ENCODE data around the gene DUSP8.
"Not testable (repeated sequence)": the region's sequence is repeated elsewhere in the genome, so short reads cannot be mapped to it uniquely, and the experiment has no call there.

The DUSP8 gene

GRCh38 chr11:1581976-1582375 is 9.9 kb upstream of the DUSP8 start:
- no peaks in the 10 kb centered on the region for H3K27me3 ChIP-seq (ENCODE audit: insufficient read depth, poor library complexity, severe bottlenecking)
- H3K27ac ChIP-seq (replicated peaks) = no peak overlapping the region
- DNase-seq (ENCODE audit: low read depth in 1 of 2, low spot score in 1 of 2) = no peak
- H3K4me3 ChIP-seq (replicated peaks; ENCODE audit: insufficient read depth, low read length) = no peak overlapping the region
- TF ChIP-seq CTCF (IDR thresholded peaks at IDR 0.05; ENCODE audit: insufficient read depth, low read length) (no peak), POLR2AphosphoS5 (IDR thresholded peaks at IDR 0.05; ENCODE audit: low read depth) (no peak), GABPA (IDR thresholded peaks at IDR 0.05; ENCODE audit: low read depth) (no peak), SPI1 (IDR thresholded peaks at IDR 0.05; ENCODE audit: borderline replicate concordance, low read depth) (no peak), REST (IDR thresholded peaks at IDR 0.05; ENCODE audit: insufficient replicate concordance, low read depth) (no peak)

DNA sequence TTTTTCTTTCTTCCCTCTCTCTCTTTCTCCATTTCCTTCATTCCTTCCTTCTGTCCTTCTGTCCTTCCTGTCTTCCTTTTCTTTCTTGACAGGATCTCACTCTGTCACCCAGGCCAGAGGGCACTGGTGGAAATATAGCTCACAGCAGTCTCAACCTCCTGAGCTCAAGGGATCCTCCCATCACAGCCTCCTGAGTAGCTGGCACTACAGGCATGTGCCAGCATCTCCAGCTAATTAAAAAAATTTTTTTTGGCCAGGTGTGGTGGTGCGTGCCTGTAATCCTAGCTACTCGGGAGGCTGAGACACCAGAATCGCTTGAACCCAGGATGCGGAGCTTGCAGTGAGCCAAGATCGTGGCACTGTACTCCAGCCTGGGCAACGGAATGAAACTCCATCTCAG is 4.8 kb upstream of the DUSP8 start:
- TF ChIP-seq POLR2AphosphoS5 (IDR thresholded peaks at IDR 0.05; ENCODE audit: low read depth) = no peak
- TF ChIP-seq REST (IDR thresholded peaks at IDR 0.05; ENCODE audit: insufficient replicate concordance, low read depth) = no peak
- TF ChIP-seq SPI1 (IDR thresholded peaks at IDR 0.05; ENCODE audit: borderline replicate concordance, low read depth) = no peak
- TF ChIP-seq GABPA (IDR thresholded peaks at IDR 0.05; ENCODE audit: low read depth) = no peak
- no peak for TF ChIP-seq CTCF (IDR thresholded peaks at IDR 0.05; ENCODE audit: insufficient read depth, low read length)
- Histone ChIP-seq H3K4me3 (replicated peaks; ENCODE audit: insufficient read depth, low read length) (no peak overlapping the region), H3K27ac (replicated peaks) (no peak overlapping the region), H3K27me3 (ENCODE audit: insufficient read depth, poor library complexity, severe bottlenecking) (peaks cover 19% of the 10 kb centered on the region)
- no peak for DNase-seq (ENCODE audit: low read depth in 1 of 2, low spot score in 1 of 2)

DNA sequence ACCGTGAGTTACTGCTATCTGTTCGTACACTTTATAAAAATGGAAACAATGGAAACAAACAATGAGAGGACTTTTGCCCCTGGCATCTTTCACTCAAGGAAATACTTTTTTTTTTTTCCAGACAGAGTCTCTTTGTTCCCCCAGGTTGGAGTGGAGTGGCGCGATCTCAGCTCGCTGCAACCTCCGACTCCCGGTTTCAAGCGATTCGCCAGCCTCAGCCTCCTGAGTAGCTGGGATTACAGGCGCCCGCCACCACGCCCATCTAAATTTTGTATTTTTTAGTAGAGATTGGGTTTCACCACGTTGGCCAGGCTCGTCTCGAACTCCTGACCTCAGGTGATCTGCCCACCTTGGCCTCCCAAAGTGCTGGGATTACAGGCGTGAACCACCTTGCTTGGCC is 3.7 kb upstream of the DUSP8 start:
- not testable (repeated sequence) for H3K27ac ChIP-seq (replicated peaks); H3K4me3 ChIP-seq (replicated peaks; ENCODE audit: insufficient read depth, low read length); DNase-seq (ENCODE audit: low read depth in 1 of 2, low spot score in 1 of 2)
- peaks cover 27% of the 10 kb centered on the region for H3K27me3 ChIP-seq (ENCODE audit: insufficient read depth, poor library complexity, severe bottlenecking)

GRCh38 chr11:1574933-1575242 is 2.8 kb upstream of the DUSP8 start:
- no peak for TF ChIP-seq GABPA (IDR thresholded peaks at IDR 0.05; ENCODE audit: low read depth)
- no peak for TF ChIP-seq POLR2AphosphoS5 (IDR thresholded peaks at IDR 0.05; ENCODE audit: low read depth)
- TF ChIP-seq REST (IDR thresholded peaks at IDR 0.05; ENCODE audit: insufficient replicate concordance, low read depth) = no peak
- no peak for TF ChIP-seq SPI1 (IDR thresholded peaks at IDR 0.05; ENCODE audit: borderline replicate concordance, low read depth)
- no peak for TF ChIP-seq CTCF (IDR thresholded peaks at IDR 0.05; ENCODE audit: insufficient read depth, low read length)
- no peak for DNase-seq (ENCODE audit: low read depth in 1 of 2, low spot score in 1 of 2)
- Histone ChIP-seq H3K27ac (replicated peaks) (no peak overlapping the region), H3K4me3 (replicated peaks; ENCODE audit: insufficient read depth, low read length) (no peak overlapping the region), H3K27me3 (ENCODE audit: insufficient read depth, poor library complexity, severe bottlenecking) (peaks cover 35% of the 10 kb centered on the region)
